Endothelial cell of umbilical vein (primary cell): ENCODE measurements around the gene ZP1.

ENCODE experiments used
- CTCF ChIP-seq, 2 donors: IDR thresholded peaks; 1 replicate in 1 of 2; 2 replicates in 1 of 2; pipeline ENCODE4 v1.5.1; 2011; ENCODE audit warnings: low read length in 2 of 2, mild to moderate bottlenecking in 2 of 2, moderate library complexity in 2 of 2, control low read depth in 1 of 2, inconsistent platforms in 1 of 2, low read depth in 1 of 2; ENCODE audit not compliant: insufficient read depth in 1 of 2; ENCODE audit errors: extremely low read depth in 1 of 2
- EZH2 ChIP-seq: IDR thresholded peaks from 2 replicates; pipeline ENCODE4 v1.6.1; 2012; ENCODE audit warnings: borderline replicate concordance, low read depth, mild to moderate bottlenecking, moderate library complexity, low read length, inconsistent platforms; ENCODE audit not compliant: severe bottlenecking
- MAX ChIP-seq: IDR thresholded peaks from 2 replicates; pipeline ENCODE4 v1.6.1; 2011; ENCODE audit not compliant: insufficient read depth, insufficient read length
- POLR2A ChIP-seq: IDR thresholded peaks from 2 replicates; pipeline ENCODE4 v1.6.1; 2012; ENCODE audit warnings: low read depth, mild to moderate bottlenecking, control low read depth, low read length
- POLR2AphosphoS5 ChIP-seq: IDR thresholded peaks from 2 replicates; pipeline ENCODE4 v1.6.1; 2012; ENCODE audit warnings: low read depth, mild to moderate bottlenecking, control low read depth, low read length, moderate library complexity; ENCODE audit not compliant: insufficient read depth

GRCh38 chr11:60854847-60855725 is 12.3 kb upstream of the ZP1 start:
- TF ChIP-seq POLR2A = no peak
- no peak for TF ChIP-seq CTCF (IDR thresholded peaks at IDR 0.05; ENCODE audit: extremely low read depth in 1 of 2, insufficient read depth in 1 of 2, low read depth in 1 of 2, low read length in 2 of 2)
- TF ChIP-seq EZH2 = no peak
- TF ChIP-seq POLR2AphosphoS5 = no peak
- no peak for TF ChIP-seq MAX
